AG04449 (cell line): Measurements from ENCODE around the gene HDAC4.

ENCODE experiments used
- CTCF ChIA-PET: fragments of 350-600 bp; formaldehyde crosslinking; extraction: SDS; loops from one replicate; lab custom pipeline; 2021; ENCODE audit warnings: antibody characterized with exemption; lab: Yijun Ruan, JAX
- POLR2A ChIA-PET: fragments of 400-600, 350-600 bp; formaldehyde crosslinking; extraction: SDS; loops from one replicate; lab custom pipeline; 2020; ENCODE audit warnings: antibody characterized with exemption, inconsistent platforms; lab: Yijun Ruan, JAX
- DNase-seq: peaks from one replicate; pipeline ENCODE4 v3.0.0-alpha.2; 2010; ENCODE audit warnings: low read depth, low spot score
- H3K4me3 ChIP-seq: 2 replicates; pipeline ENCODE4 v1.5.1; 2011; ENCODE audit warnings: low read depth, mild to moderate bottlenecking, control low read depth, low read length
- CTCF ChIP-seq: IDR thresholded peaks from one replicate; pipeline ENCODE4 v1.5.1; 2011; ENCODE audit warnings: mild to moderate bottlenecking, moderate library complexity, low read length, control low read depth, inconsistent platforms; ENCODE audit not compliant: insufficient read depth; ENCODE audit errors: missing control alignments

Gene HDAC4

DNA sequence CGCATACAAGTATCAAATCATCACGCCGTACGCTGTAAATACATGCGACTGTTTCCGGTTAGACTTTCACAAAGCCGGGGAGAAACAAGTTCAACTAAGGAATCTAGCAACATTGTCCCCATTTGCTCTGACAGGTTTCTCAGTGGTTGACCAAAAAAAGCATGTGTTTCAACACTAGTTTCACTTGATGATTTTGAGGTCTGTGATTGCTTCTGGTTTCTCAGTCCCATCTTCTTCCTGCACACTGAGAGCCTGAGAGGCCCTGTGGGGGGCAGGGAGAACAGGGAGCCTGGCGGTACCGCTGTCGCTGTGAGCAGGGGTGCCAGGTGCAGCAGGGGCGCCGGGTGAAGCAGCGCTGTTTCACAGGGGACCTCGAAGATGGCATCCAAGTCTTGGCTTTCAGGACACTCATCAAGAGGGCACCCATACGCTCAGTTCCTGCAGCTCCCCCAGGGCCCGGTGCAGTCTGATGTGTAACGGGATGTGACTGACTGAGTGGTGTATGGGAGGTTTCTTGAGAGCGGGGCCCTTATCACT lies 282.1 kb downstream of the HDAC4 start:
- POLR2A ChIA-PET, result no interaction called here
- no peak overlapping the region for H3K4me3 ChIP-seq
- CTCF ChIA-PET, result interaction anchor here (1.6 kb wide), 1 partner anchor 12 kb away, joined by 4 read pairs; no protein-coding TSS in a partner anchor
- no peak for DNase-seq
- no peak for TF ChIP-seq CTCF

DNA sequence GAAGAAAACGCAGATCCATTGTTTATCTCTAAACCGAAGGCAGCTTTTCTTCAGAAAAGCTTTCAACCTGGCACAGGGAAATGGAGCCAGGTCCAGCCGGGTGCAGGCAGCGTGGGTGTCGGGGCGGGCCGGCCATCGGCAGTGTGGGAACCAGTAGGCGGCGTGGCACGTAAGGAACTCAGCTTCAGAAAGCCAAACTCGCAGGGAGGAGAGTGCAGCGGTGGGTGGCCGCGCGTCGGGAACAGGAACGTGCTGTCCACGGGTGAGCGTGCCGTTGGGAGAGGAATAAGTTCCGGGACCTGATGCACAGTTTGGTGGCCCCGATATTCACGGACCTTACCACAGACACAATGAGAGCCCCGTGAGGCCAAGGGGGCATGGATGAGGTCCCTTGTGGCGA lies 282.6 kb downstream of the HDAC4 start:
- TF ChIP-seq CTCF, result no peak
- no peak overlapping the region for H3K4me3 ChIP-seq
- ChIA-PET POLR2A (no interaction called here), CTCF (no interaction called here)
- no peak for DNase-seq

DNA sequence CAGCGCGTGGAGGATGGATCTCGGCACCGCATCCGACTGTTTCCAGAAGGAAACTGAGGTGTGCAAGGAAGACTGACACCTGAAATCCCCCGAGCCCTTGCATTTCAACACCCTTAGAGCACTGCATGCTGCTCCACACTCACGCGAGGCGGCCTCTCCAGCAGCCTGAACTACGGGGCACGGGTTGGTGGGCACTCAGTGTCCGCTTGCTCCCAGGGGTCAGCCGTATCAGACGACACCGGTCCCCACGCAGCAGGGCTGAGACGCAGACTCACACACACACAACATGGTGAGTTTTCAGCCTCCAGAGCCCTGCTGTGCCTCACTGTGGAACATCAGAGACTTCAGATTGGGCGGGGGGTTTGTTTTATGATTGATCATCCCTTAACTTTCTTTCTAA lies 283.0 kb downstream of the HDAC4 start:
- ChIA-PET CTCF (no interaction called here), POLR2A (no interaction called here)
- no peak overlapping the region for H3K4me3 ChIP-seq
- DNase-seq, result no peak
- TF ChIP-seq CTCF, result no peak

GRCh38 chr2:239116456-239117246 lies 284.2 kb downstream of the HDAC4 start:
- ChIA-PET CTCF (interaction anchor here (2.1 kb wide), 1 partner anchor 10 kb away, joined by 14 read pairs; no protein-coding TSS in a partner anchor), POLR2A (no interaction called here)
- TF ChIP-seq CTCF, result no peak
- no peak for DNase-seq
- no peak overlapping the region for H3K4me3 ChIP-seq

DNA sequence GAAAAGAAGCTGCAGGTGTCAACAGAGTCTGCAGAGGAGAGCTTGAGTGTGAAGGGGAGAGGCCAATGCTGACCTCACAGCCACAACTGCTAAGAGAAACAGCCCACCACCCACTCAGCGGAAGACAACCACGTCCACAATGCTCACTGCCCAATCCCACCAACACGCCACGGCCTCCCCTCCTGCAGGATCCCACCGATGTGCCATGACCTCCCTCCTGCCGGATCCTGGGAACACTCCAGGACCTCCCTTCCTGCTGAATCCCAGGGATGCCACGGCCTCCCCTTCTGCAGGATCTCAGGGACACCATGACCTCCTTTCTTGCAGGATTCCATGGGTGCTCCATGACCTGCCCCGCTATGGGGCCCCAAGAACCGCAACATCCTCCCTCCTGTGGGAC lies 285.2 kb downstream of the HDAC4 start:
- no peak overlapping the region for H3K4me3 ChIP-seq
- ChIA-PET CTCF (interaction anchor here (2.1 kb wide), 1 partner anchor 9 kb away, joined by 14 read pairs; no protein-coding TSS in a partner anchor), POLR2A (no interaction called here)
- no peak for DNase-seq
- TF ChIP-seq CTCF, result no peak

GRCh38 chr2:239114616-239115265 lies 286.1 kb downstream of the HDAC4 start:
- no peak overlapping the region for H3K4me3 ChIP-seq
- DNase-seq, result no peak
- no peak for TF ChIP-seq CTCF
- CTCF ChIA-PET, result interaction anchor here (2.1 kb wide), 1 partner anchor 8 kb away, joined by 14 read pairs; no protein-coding TSS in a partner anchor
- POLR2A ChIA-PET, result no interaction called here
